Measurements from ENCODE around the gene NSD1.
"Not testable (repeated sequence)": the region's sequence is repeated elsewhere in the genome, so short reads cannot be mapped to it uniquely, and the experiment has no call there.

The NSD1 gene

DNA sequence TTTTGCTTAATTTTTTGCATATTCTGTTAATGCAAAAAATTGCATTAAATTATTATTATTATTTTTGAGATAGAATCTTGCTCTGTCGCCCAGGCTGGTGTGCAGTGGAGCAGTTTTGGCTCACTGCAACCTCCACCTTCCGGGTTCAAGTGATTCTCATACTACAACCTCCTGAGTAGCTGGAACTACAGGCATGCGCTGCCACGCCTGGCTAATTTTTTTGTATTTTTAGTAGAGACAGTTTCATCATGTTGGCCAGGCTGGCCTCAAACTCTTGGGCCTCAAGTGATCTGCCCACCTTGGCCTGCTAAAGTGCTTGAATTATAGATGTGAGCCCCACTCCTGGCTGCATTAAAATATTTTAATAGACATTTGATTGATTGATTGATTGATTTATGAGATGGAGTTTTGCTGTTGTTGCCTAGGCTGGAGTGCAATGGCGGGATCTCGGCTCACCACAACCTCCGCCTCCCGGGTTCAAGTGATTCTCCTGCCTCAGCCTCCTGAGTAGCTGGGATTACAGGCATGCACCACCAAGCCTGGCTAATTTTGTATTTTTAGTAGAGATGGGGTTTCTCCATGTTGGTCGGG is 44.4 kb downstream of the NSD1 start:
- DNase-seq (ENCODE audit: low spot score): not testable (repeated sequence)

DNA sequence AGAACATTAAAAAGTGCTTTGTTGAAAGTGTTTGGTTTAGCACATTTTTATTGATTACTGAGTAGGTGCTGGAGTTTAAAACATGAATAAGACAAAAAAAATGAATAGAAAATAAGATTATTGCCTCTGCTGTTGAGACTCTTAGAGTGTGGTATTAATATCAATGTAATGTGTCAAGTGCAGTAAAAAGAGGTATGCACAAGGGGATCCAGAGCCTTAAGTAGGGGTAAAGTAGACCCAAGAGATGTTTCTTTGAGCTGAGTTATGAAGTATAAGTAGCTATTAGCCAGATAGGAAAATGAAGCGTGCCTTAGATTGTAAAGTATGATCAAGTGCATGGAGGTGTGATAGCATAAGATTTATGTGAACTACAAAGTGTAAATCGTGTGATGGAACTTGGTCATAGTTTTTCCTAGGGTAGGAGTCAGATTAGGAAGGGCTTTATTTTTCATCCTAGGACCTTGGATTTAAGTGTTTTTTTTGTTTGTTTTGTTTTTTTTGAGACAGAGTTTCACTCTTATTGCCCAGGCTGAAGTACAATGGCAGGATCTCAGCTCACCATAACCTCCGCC is 45.2 kb downstream of the NSD1 start:
- no peak for DNase-seq (ENCODE audit: low spot score)

DNA sequence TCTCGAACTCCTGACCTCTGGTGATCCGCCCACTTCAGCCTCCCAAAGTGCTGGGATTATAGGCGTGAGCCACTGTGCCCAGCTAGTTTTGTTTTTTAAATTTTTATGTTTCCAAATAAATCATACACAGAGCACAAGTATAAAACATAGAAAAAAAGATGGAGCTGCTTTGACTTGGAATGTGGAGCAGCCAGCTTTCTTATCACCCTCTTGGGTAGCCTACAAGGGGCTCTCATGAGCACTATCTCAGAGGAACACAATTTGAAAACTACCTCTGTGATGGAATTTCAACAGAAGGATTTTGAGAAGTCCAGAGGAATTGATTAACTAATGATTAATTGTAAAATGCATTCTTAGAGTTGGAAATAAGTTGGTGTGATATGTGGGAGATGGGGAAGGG is 45.9 kb downstream of the NSD1 start:
- no peak for DNase-seq (ENCODE audit: low spot score)

DNA sequence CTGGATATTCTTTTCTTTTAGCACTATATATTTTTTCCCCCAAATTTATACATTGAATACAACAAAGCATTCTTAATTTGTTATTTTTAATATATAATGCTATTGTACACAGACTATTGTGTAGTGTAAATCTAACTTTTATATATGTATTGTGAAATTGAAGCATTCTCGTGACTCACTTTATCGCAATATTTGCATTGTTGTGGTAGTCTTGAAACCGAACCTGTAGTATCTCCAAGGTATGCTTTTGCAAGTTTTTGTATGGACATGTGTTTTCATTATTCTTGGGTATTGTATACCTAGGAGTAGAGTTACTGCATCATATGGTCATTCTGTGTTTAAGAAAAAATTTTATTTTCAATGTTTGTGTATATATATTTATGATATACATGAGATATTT is 49.6 kb downstream of the NSD1 start:
- no peak for DNase-seq (ENCODE audit: low spot score)

- DNase-seq (ENCODE audit: low spot score): no peak
These were observed 50.3 kb downstream of the NSD1 start for GRCh38 chr5:177183766-177184360.

GRCh38 chr5:177185993-177186392 is 52.4 kb downstream of the NSD1 start:
- DNase-seq (ENCODE audit: low spot score): no peak

- no peak for DNase-seq (ENCODE audit: low spot score)
These were observed 53.1 kb downstream of the NSD1 start for GRCh38 chr5:177186645-177187044.

- no peak for DNase-seq (ENCODE audit: low spot score)
These were observed 55.2 kb downstream of the NSD1 start for GRCh38 chr5:177188775-177189174.

- DNase-seq (ENCODE audit: low spot score): no peak
These were observed 55.8 kb downstream of the NSD1 start for GRCh38 chr5:177189416-177189815.

GRCh38 chr5:177189965-177190364 is 56.4 kb downstream of the NSD1 start:
- no peak for DNase-seq (ENCODE audit: low spot score)

DNA sequence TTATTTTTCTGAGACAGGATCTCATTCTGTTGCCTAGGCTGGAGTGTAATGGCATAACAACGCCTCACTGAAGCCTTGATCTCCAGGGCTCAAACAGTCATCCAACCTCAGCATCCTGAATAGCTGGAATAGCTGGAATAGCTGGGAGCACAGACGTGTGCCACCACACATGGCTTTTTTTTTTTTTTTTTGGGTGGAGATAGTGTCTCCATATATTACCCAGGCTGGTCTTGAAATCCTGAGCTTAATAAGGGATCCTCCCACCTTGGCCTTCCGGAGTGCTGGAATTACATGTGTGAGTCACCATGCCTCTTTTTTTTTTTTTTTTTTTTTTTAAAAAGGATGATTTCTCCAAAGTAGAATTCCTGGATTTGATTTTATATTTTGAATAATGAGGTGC is 60.7 kb downstream of the NSD1 start:
- no peak for DNase-seq (ENCODE audit: low spot score)

DNA sequence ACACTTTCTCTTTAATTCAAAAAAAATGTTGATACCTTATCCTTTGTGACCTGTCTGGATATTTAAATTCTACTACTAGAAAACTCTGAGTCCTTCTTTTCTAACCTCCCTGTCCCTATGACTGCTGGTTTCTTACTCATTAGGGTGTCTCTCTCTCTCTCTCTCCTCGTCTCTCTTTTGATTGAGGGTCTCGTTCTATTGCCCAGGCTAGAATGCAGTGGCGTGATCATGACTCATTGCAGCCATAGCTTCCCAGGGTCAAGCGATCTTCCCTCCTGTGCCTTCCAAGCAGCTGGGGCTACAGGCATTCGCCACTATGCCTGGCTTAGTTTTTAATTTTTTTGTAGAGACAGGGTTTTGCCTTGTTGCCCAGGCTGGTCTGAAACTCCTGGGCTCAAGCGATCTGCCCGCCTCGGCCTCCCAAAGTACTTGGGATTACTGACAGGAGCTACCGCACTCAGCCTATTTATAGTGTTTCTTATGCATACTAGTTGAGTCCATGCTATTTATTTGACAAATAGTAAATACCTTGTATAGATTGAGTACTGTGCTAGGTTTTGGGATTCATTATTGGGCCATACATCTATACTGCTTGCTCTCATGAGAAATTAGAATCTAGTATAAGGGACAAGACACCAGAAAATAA is 61.9 kb downstream of the NSD1 start:
- no peak for DNase-seq (ENCODE audit: low spot score)

- DNase-seq (ENCODE audit: low spot score): no peak
These were observed 65.2 kb downstream of the NSD1 start for GRCh38 chr5:177198738-177199137.

DNA sequence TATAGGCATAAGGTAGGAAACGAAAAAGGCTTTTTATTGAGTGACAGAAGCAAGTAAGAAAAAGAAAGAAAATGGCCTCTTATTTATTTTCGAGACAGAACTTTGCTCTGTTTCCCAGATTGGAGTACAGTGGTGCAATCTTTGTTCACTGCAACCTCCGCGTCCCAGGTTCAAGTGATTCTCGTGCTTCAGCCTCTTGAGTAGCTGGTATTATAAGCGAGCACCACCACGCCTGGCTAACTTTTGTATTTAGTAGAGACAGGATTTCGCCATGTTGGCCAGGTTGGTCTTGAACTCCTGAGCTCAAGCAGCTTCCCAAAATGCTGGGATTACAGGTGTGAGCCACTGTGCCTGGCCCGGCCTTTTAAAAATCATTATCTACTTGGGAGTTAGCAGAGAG is 70.7 kb downstream of the NSD1 start:
- no peak for DNase-seq (ENCODE audit: low spot score)

GRCh38 chr5:177209610-177210009 is 76.0 kb downstream of the NSD1 start:
- DNase-seq (ENCODE audit: low spot score): no peak

DNA sequence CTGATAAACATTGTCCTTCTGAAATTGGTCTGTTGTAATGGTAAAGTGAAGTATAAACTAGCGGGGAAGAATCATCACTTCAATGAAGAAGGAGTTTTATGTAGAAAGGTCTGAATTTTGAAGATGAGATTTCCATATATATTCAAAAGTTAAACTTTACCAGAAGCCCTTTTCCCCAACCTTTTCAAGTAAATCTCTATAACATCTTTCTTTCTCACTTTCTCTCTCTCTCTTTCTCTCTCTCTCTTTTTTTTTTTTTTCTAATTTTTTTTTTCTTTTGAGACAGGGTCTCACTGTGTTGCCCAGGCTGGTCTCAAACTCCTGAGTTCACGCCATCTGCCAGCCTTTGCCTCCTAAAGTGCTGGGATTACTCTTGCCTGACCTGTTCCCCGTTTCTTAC is 78.7 kb downstream of the NSD1 start:
- DNase-seq (ENCODE audit: low spot score): no peak

DNA sequence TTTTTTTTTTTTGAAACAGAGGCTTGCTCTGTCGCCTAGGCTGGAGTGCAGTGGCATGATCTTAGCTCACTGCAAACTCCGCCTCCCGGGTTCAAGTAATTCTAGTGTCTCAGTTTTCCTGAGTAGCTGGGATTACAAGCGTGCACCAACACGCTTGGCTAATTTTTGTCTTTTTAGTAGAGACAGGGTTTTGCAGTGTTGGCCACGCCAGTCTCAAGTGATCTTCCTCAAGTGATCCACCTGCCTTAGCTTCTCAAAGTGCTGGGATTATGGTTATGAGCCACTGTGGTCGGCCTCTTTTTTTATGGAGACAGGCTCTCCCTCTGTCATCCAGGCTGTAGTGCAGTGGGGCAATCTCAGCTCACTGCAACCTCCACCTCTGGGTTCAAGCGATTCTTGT is 87.0 kb downstream of the NSD1 start:
- DNase-seq (ENCODE audit: low spot score): no peak

DNA sequence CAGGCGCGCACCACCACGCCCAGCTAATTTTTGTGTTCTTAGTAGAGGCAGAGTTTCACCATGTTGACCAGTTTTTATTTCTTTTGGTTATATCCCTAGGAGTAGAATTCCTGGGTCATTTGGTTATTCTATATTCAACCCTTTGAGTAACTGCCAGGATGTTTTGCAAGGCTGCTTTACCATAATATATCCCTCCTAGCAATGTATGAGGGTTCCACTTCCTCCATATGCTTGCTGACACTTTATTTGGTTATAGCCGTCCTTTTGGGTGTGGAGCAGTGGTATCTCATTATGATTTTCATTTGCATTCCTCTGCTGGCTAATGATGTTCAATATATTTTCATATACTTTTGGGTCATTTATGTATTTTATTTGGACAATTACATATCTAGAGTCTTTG is 88.7 kb downstream of the NSD1 start:
- no peak for DNase-seq (ENCODE audit: low spot score)

- DNase-seq (ENCODE audit: low spot score): no peak
These were observed 92.2 kb downstream of the NSD1 start for GRCh38 chr5:177225798-177226197.

- no peak for DNase-seq (ENCODE audit: low spot score)
These were observed 93.3 kb downstream of the NSD1 start for GRCh38 chr5:177226860-177227259.

DNA sequence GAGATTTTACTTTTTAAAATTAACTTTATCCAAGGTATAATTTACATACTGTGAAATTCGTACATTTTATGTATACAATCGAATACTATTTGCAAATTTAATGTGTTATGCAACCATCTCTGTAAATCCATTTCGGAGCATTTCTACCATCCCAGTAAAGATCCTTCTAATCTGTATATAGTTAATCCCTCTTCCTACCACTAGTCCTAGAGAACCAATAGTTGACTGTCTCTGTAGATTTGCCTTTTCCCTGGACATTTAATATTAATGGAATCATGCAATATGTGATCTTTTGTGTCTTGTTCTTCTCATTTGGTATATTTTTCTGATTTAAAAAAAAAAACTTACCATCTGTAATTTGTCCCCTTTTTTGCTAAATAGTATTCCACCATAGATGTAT is 95.2 kb downstream of the NSD1 start:
- no peak for DNase-seq (ENCODE audit: low spot score)

DNA sequence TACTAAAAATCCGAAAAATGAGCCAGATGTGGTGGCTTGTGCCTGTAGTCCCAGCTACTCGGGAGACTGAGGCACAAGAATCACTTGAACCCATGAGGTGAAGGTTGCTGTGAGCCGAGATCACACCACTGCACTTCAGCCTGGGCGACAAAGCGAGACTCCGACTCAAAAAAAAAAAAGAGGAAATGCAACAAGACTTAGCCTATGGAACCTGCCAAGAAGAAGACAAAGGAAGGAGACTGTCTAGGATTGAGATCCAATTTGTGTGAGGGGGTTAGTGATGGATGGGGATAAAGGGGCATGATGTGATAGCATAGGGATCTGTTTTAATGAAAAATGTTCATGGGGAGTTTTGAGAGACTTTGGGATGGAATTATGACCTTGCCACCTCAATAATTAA is 97.1 kb downstream of the NSD1 start:
- DNase-seq (ENCODE audit: low spot score): no peak

DNA sequence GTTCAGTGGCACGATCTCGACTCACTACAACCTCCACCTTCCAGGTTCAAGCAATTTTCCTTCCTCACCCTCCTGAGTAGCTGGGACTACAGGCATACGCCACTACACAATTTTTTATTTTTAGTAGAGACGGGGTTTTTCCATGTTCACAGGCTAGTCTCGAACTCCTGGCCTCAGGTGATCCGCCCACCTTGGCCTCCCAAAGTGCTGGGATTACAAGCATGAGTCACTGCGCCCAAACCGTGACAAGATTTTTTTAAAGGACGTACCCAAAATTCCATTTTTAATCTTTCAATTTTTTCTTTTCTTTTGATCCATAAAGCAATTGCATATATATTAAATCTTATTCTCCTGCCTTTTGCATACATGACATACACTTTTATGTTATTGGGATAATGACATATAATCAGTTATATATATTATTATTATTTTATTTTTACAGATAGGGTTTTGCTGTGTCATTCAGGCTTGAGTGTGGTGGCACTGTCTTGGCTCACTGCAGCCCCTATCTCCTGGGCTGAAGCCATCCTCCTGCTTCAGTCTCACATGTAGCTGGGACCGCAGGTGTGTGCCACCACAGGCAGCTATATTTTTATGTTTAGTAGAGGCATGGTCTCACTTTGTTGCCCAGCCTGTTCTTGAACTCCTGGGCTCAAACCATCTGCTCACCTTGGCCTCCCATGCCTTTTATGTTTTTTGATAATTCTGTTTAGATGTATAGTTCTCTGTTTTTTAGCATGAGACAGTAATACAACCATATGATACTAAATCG is 98.1 kb downstream of the NSD1 start:
- DNase-seq (ENCODE audit: low spot score): no peak
